Measurements from ENCODE around the gene LAMA5.

DNA sequence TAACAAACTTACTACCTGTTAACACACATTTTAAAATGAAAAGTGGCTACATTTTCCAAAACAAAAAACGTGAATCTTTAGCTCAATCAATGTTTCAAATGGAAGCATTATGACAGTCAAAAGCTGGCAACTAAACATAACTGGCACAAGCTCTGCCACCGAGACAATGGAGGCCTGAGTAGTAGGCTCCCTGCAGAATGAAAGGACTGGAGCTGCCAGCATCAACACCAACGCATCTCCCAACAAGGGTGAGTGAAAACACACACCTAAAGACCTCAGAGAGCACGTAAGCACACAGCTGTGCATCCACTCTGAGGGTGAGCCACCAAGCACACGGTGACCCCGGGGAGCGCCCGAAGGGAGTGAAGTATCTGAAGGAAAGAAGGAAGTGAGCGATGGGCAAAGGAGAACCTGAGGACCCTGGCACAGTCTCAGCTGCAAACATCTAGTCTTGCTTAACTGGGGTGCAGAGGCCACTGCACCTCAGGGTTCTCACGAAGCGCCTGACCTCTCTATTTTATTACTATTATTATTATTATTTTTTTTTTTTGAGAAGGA lies 65.9 kb downstream of the LAMA5 start:
- TF ChIP-seq, protein P1, sequence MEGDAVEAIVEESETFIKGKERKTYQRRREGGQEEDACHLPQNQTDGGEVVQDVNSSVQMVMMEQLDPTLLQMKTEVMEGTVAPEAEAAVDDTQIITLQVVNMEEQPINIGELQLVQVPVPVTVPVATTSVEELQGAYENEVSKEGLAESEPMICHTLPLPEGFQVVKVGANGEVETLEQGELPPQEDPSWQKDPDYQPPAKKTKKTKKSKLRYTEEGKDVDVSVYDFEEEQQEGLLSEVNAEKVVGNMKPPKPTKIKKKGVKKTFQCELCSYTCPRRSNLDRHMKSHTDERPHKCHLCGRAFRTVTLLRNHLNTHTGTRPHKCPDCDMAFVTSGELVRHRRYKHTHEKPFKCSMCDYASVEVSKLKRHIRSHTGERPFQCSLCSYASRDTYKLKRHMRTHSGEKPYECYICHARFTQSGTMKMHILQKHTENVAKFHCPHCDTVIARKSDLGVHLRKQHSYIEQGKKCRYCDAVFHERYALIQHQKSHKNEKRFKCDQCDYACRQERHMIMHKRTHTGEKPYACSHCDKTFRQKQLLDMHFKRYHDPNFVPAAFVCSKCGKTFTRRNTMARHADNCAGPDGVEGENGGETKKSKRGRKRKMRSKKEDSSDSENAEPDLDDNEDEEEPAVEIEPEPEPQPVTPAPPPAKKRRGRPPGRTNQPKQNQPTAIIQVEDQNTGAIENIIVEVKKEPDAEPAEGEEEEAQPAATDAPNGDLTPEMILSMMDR (IDR thresholded peaks at IDR 0.05; ENCODE audit: insufficient read depth, low read length, poor library complexity, severe bottlenecking): no peak
- no peak for TF ChIP-seq EZH2phosphoT487 (conservative IDR thresholded peaks at IDR 0.05; ENCODE audit: low read length)

Measured in SU-DHL-6 (cell line).